Uterus (tissue), 4 donors: ENCODE results near the gene IFNLR1. TPM values are rescaled to one million over a fixed set of nuclear protein-coding genes. Genes with fewer than 3 reads are reported as not detected.

Source experiments
- DNase-seq, 2 donors: peaks; one replicate each; pipeline ENCODE4 v3.0.0-alpha.2; 2019 to 2020
- H3K27ac ChIP-seq, 2 donors: fragments of 200-600 bp; sonication (generic); 1 replicate in 1 of 2; 2 replicates in 1 of 2; pipeline ENCODE4 v1.5.1; 2016 to 2018
- H3K27me3 ChIP-seq, 2 donors: fragments of 200-600 bp; sonication (generic); one replicate each; pipeline ENCODE4 v1.5.1; 2018 to 2019; ENCODE audit warnings: control low read depth in 1 of 2
- H3K36me3 ChIP-seq, 2 donors: fragments of 200-600 bp; sonication (generic); one replicate each; pipeline ENCODE4 v1.5.1; 2019; ENCODE audit warnings: control low read depth in 1 of 2
- H3K4me1 ChIP-seq, 2 donors: fragments of 200-600 bp; sonication (generic); one replicate each; pipeline ENCODE4 v1.5.1; 2018 to 2019; ENCODE audit warnings: control low read depth in 1 of 2
- H3K4me3 ChIP-seq, 2 donors: fragments of 200-600 bp; sonication (generic); 1 replicate in 1 of 2; 2 replicates in 1 of 2; pipeline ENCODE4 v1.5.1; 2018 to 2019; ENCODE audit warnings: mild to moderate bottlenecking in 1 of 2
- H3K9me3 ChIP-seq, 2 donors: fragments of 200-600 bp; sonication (generic); one replicate each; pipeline ENCODE4 v1.5.1; 2019; ENCODE audit warnings: control low read depth in 1 of 2
- CTCF ChIP-seq, 4 experiments: fragments of 200-600 bp in 2 of 4; fragments of 450-650 bp in 2 of 4; sonication (generic) in 2 of 4; IDR thresholded peaks; one replicate each; pipeline ENCODE4 v1.5.1; 2016 to 2019; ENCODE audit warnings: antibody characterized with exemption in 4 of 4, mild to moderate bottlenecking in 2 of 4, moderate library complexity in 1 of 4
- POLR2A ChIP-seq, 2 donors: fragments of 450-650 bp; IDR thresholded peaks; one replicate each; pipeline ENCODE4 v1.6.1; 2016; ENCODE audit warnings: antibody characterized with exemption in 2 of 2, mild to moderate bottlenecking in 1 of 2, moderate library complexity in 1 of 2
- intact Hi-C: fragments of 100-400 bp; cut with DNase I; formaldehyde crosslinking; loops from one replicate; pipeline ENCODE4 v1.15.1; 2023; ENCODE audit warnings: low total_unique reads
- total RNA-seq, 4 donors: library from RNA; depleted of rRNA in 3 of 4; stranded (reverse); fragments of >200 nt in 3 of 4; gene quantifications; one replicate each; pipeline versions ENCODE4 v1.1.0 to v1.2.4, GENCODE V29; 2014 to 2023
- donor health status: DM: yes; HTN: yes; CAD: no.

IFNLR1 gene
- total RNA-seq, 4 donors from 2014 or later = 0.29 to 2.6 (median 1.3) TPM; not detected in 1

- TF ChIP-seq CTCF (IDR thresholded peaks at IDR 0.05) = no peak
- no peak for TF ChIP-seq POLR2A (IDR thresholded peaks at IDR 0.05)
- intact Hi-C loops = no loop called here
- no peaks in the 10 kb centered on the region for H3K27me3 ChIP-seq
- no peak overlapping the region for H3K4me3 ChIP-seq
- no peaks in the 10 kb centered on the region for H3K36me3 ChIP-seq
- H3K4me1 ChIP-seq = no peaks in the 10 kb centered on the region
- DNase-seq = no peak
- no peaks in the 10 kb centered on the region for H3K9me3 ChIP-seq
- H3K27ac ChIP-seq = no peak overlapping the region
These were observed 39.9 kb downstream of the IFNLR1 start for GRCh38 chr1:24147194-24147593.

- Histone ChIP-seq H3K9me3 (no peaks in the 10 kb centered on the region), H3K36me3 (no peaks in the 10 kb centered on the region), H3K4me1 (no peaks in the 10 kb centered on the region), H3K27ac (peak within 1 kb of the TSS in 1 of 2 donors; percentile 10), H3K27me3 (no peaks in the 10 kb centered on the region), H3K4me3 (peak within 1 kb of the TSS; percentile 22 to 29)
- TF ChIP-seq CTCF (IDR thresholded peaks at IDR 0.05) (no peak), POLR2A (IDR thresholded peaks at IDR 0.05) (no peak)
- intact Hi-C loops = no loop called here
- no peak for DNase-seq
These were observed 44.2 kb downstream of the IFNLR1 start, which contains the start of gene IL22RA1 for GRCh38 chr1:24142546-24143534. TSS of gene IL22RA1 (minus strand) at chr1:24143140. CDS start at chr1:24143082, 58 bp downstream.

GRCh38 chr1:24141311-24141997, 45.6 kb downstream of the IFNLR1 start:
- no peak overlapping the region for H3K4me3 ChIP-seq
- no peaks in the 10 kb centered on the region for H3K4me1 ChIP-seq
- intact Hi-C loops = no loop called here
- no peaks in the 10 kb centered on the region for H3K27me3 ChIP-seq
- H3K27ac ChIP-seq = no peak overlapping the region
- no peaks in the 10 kb centered on the region for H3K9me3 ChIP-seq
- DNase-seq = no peak
- no peak for TF ChIP-seq POLR2A (IDR thresholded peaks at IDR 0.05)
- TF ChIP-seq CTCF (IDR thresholded peaks at IDR 0.05) = no peak
- no peaks in the 10 kb centered on the region for H3K36me3 ChIP-seq

GRCh38 chr1:24140741-24141181, 46.3 kb downstream of the IFNLR1 start:
- no peak overlapping the region for H3K4me3 ChIP-seq
- H3K9me3 ChIP-seq = no peaks in the 10 kb centered on the region
- TF ChIP-seq POLR2A (IDR thresholded peaks at IDR 0.05) (no peak), CTCF (IDR thresholded peaks at IDR 0.05) (no peak)
- no peak for DNase-seq
- H3K4me1 ChIP-seq = no peaks in the 10 kb centered on the region
- no peaks in the 10 kb centered on the region for H3K27me3 ChIP-seq
- H3K27ac ChIP-seq = no peak overlapping the region
- intact Hi-C loops = no loop called here
- H3K36me3 ChIP-seq = no peaks in the 10 kb centered on the region
